Pulmonary artery endothelial cell (primary cell): ENCODE results near the gene SULT1A3. TPM values are rescaled to one million over a fixed set of nuclear protein-coding genes. Genes with fewer than 3 reads are reported as not detected.

Experiments used
- total RNA-seq: library from RNA; depleted of rRNA; stranded (reverse); fragments of >200 nt; gene quantifications from 2 replicates; pipeline ENCODE4 v1.2.3, GENCODE V29; 2014

SULT1A3 gene
- total RNA-seq, 1 donor from 2014 or later = 2.5 TPM

Other genes with a start within 250 kb of the SULT1A3 start
- gene TMEM219, start 237.2 kb upstream of the SULT1A3 start, total RNA-seq = 75.9 and 80.9 TPM in 2 replicates
- 97.0 and 109 TPM in 2 replicates for gene TAOK2, start 225.4 kb upstream of the SULT1A3 start, total RNA-seq
- gene HIRIP3, start 203.6 kb upstream of the SULT1A3 start, total RNA-seq = 7.5 and 11.2 TPM in 2 replicates
- gene INO80E, start 203.0 kb upstream of the SULT1A3 start, total RNA-seq = 19.1 and 24.5 TPM in 2 replicates
- 0.26 and 0.49 TPM in 2 replicates for gene DOC2A, start 188.2 kb upstream of the SULT1A3 start, total RNA-seq
- gene C16orf92, start 176.1 kb upstream of the SULT1A3 start, total RNA-seq = not detected in 2 replicates
- gene TLCD3B, start 168.0 kb upstream of the SULT1A3 start, total RNA-seq = 0.11 and 0.13 TPM in 2 replicates
- 501 and 602 TPM in 2 replicates for gene ALDOA, start 133.5 kb upstream of the SULT1A3 start, total RNA-seq
- gene PPP4C, start 123.3 kb upstream of the SULT1A3 start, total RNA-seq = 271 and 311 TPM in 2 replicates
- 0.07 and 0.18 TPM in 2 replicates for gene TBX6, start 107.3 kb upstream of the SULT1A3 start, total RNA-seq
- gene YPEL3, start 103.0 kb upstream of the SULT1A3 start, total RNA-seq = 6.1 and 12.2 TPM in 2 replicates
- 0.53 and 0.81 TPM in 2 replicates for gene GDPD3, start 85.7 kb upstream of the SULT1A3 start, total RNA-seq
- gene MAPK3, start 76.0 kb upstream of the SULT1A3 start, total RNA-seq = 36.6 and 43.7 TPM in 2 replicates
- 1.8 and 2.0 TPM in 2 replicates for gene CORO1A, start 15.7 kb upstream of the SULT1A3 start, total RNA-seq
- gene BOLA2B, start 5.6 kb upstream of the SULT1A3 start, total RNA-seq = 19.9 and 25.6 TPM in 2 replicates
- gene SLX1A, start 5.4 kb upstream of the SULT1A3 start, total RNA-seq = 30.5 and 55.9 TPM in 2 replicates
- 0.46 and 1.4 TPM in 2 replicates for gene NPIPB13, start 49.2 kb downstream of the SULT1A3 start, total RNA-seq
- 34.6 and 43.3 TPM in 2 replicates for gene CD2BP2, start 156.1 kb downstream of the SULT1A3 start, total RNA-seq
- 32.2 and 43.0 TPM in 2 replicates for gene TBC1D10B, start 171.2 kb downstream of the SULT1A3 start, total RNA-seq
- gene MYL11, start 175.5 kb downstream of the SULT1A3 start, total RNA-seq = not detected in 2 replicates
- gene SEPTIN1, start 183.3 kb downstream of the SULT1A3 start, total RNA-seq = 0.13 TPM in 1 of 2 replicates, not detected in the other
- 13.6 and 15.6 TPM in 2 replicates for gene ZNF48, start 196.2 kb downstream of the SULT1A3 start, total RNA-seq
- 7.9 and 8.4 TPM in 2 replicates for gene ZNF771, start 208.4 kb downstream of the SULT1A3 start, total RNA-seq
- gene DCTPP1, start 230.8 kb downstream of the SULT1A3 start, total RNA-seq = 37.5 and 38.2 TPM in 2 replicates
- gene SEPHS2, start 246.6 kb downstream of the SULT1A3 start, total RNA-seq = 16.6 and 18.3 TPM in 2 replicates